HCT116 (cell line): ENCODE results near the gene ADGRL3. TPM values are rescaled to one million over a fixed set of nuclear protein-coding genes. Genes with fewer than 3 reads are reported as not detected.

ENCODE experiments used
- ATAC-seq: fragments of 200-7000 bp; cut with Tn5 transposase; 2 replicates; pipeline ENCODE4 v1.9.1; 2020; ENCODE audit warnings: mild to moderate bottlenecking, moderate library complexity
- BruUV-seq: library from RNA; stranded (reverse); fragments of 400-500 nt; replicated peaks from 2 replicates; lab custom pipeline; 2021; lab: Mats Ljungman, UMichigan
- CTCF ChIA-PET: fragments of 300-600 bp; sonication (Branson Sonifier 250); formaldehyde crosslinking; loops from one replicate; lab custom pipeline; 2021; ENCODE audit warnings: antibody characterized with exemption; lab: Charles Lee
- POLR2A ChIA-PET: fragments of 300-600, 350-600 bp; sonication (Branson Sonifier 250); formaldehyde crosslinking; loops from one replicate; lab custom pipeline; 2021; ENCODE audit warnings: antibody characterized with exemption; lab: Charles Lee
- RAD21 ChIA-PET, 2 experiments: fragments of 300-600 bp; sonication (Branson Sonifier 250); formaldehyde crosslinking; loops; one replicate each; lab custom pipeline; 2023; ENCODE audit warnings: low total read pairs in 2 of 2; ENCODE audit not compliant: uncharacterized antibody in 2 of 2, unreplicated experiment in 2 of 2, low non-redundant PET in 1 of 2; lab: Charles Lee
- DNase-seq: peaks from one replicate; pipeline ENCODE4 v3.0.0-alpha.2; 2010; ENCODE audit warnings: low read depth, low spot score
- H2AFZ ChIP-seq: fragments of 200-600 bp; shearing (Covaris generic), sonication (generic); 2 replicates; pipeline ENCODE4 v1.6.1; 2017; ENCODE audit warnings: low read depth, mixed run types, mixed read lengths, antibody characterized with exemption, low read length; ENCODE audit not compliant: poor library complexity, severe bottlenecking
- H3K27ac ChIP-seq: 2 replicates; pipeline ENCODE4 v1.5.1; 2012; ENCODE audit warnings: low read depth, low read length
- H3K27me3 ChIP-seq: fragments of 200-600 bp; sonication (generic); 2 replicates; pipeline ENCODE4 v1.6.1; 2016; ENCODE audit warnings: mixed run types, low read length, mixed read lengths; ENCODE audit not compliant: insufficient read depth
- H3K36me3 ChIP-seq, 2 experiments: fragments of 200-500 bp in 1 of 2; fragments of 200-600 bp in 1 of 2; sonication (Bioruptor generic) in 1 of 2; sonication (generic) in 1 of 2; 2 replicates each; pipeline versions ENCODE4 v1.5.1 to v1.6.1; 2014 to 2016; ENCODE audit warnings: low read length in 2 of 2, inconsistent platforms in 1 of 2, mixed read lengths in 1 of 2, mixed run types in 1 of 2; ENCODE audit not compliant: insufficient read depth in 2 of 2, control insufficient read depth in 1 of 2
- H3K4me1 ChIP-seq, 2 experiments: fragments of 200-600 bp in 1 of 2; sonication (generic) in 1 of 2; 2 replicates each; pipeline versions ENCODE4 v1.5.1 to v1.6.1; 2012 to 2017; ENCODE audit warnings: low read length in 2 of 2, inconsistent platforms in 1 of 2, mild to moderate bottlenecking in 1 of 2, mixed read lengths in 1 of 2, mixed run types in 1 of 2, moderate library complexity in 1 of 2; ENCODE audit not compliant: insufficient read depth in 2 of 2, control insufficient read depth in 1 of 2
- H3K4me2 ChIP-seq: fragments of 200-600 bp; sonication (generic); 2 replicates; pipeline ENCODE4 v1.6.1; 2017; ENCODE audit warnings: mixed run types, low read length, mixed read lengths
- H3K4me3 ChIP-seq, 2 experiments: fragments of 200-600 bp in 1 of 2; sonication (generic) in 1 of 2; replicated peaks in 1 of 2; 2 replicates each; pipeline ENCODE4 v1.5.1; 2011 to 2016; ENCODE audit warnings: low read length in 2 of 2, control low read depth in 1 of 2, low read depth in 1 of 2, mild to moderate bottlenecking in 1 of 2, mixed read lengths in 1 of 2, mixed run types in 1 of 2
- H3K79me2 ChIP-seq: fragments of 200-600 bp; sonication (generic); 2 replicates; pipeline ENCODE4 v1.6.1; 2017; ENCODE audit warnings: mild to moderate bottlenecking, mixed run types, low read length, moderate library complexity, mixed read lengths; ENCODE audit not compliant: insufficient read depth
- H3K9ac ChIP-seq: fragments of 200-600 bp; sonication (generic); 2 replicates; pipeline ENCODE4 v1.6.1; 2016; ENCODE audit warnings: low read length, mixed read lengths
- H3K9me2 ChIP-seq: fragments of 200-600 bp; sonication (generic), shearing (Covaris generic); 2 replicates; pipeline ENCODE4 v1.6.1; 2017; ENCODE audit warnings: mixed run types, mild to moderate bottlenecking, moderate library complexity; ENCODE audit not compliant: insufficient read depth
- H3K9me3 ChIP-seq, 2 experiments: fragments of 200-500 bp in 1 of 2; fragments of 200-600 bp in 1 of 2; sonication (Bioruptor generic) in 1 of 2; sonication (generic) in 1 of 2; 2 replicates each; pipeline ENCODE4 v1.6.1; 2014 to 2017; ENCODE audit warnings: low read length in 2 of 2, mixed read lengths in 2 of 2, inconsistent platforms in 1 of 2, low read depth in 1 of 2, mild to moderate bottlenecking in 1 of 2, mixed run types in 1 of 2, moderate library complexity in 1 of 2; ENCODE audit not compliant: control insufficient read depth in 1 of 2, insufficient read depth in 1 of 2
- H4K20me1 ChIP-seq: fragments of 200-600 bp; sonication (generic), shearing (Covaris generic); 2 replicates; pipeline ENCODE4 v1.6.1; 2017; ENCODE audit warnings: mixed run types, mild to moderate bottlenecking, moderate library complexity; ENCODE audit not compliant: insufficient read depth
- CBX3 ChIP-seq: IDR thresholded peaks from 2 replicates; pipeline ENCODE4 v1.6.1; 2012; ENCODE audit warnings: low read depth
- EGR1 ChIP-seq: IDR thresholded peaks from 2 replicates; pipeline ENCODE4 v1.6.1; 2012; ENCODE audit warnings: low read depth
- ELF1 ChIP-seq: IDR thresholded peaks from 2 replicates; pipeline ENCODE4 v1.6.1; 2012; ENCODE audit warnings: low read depth, borderline replicate concordance
- EZH2 ChIP-seq: fragments of 200-600 bp; sonication (generic); IDR thresholded peaks from 2 replicates; pipeline ENCODE4 v1.6.1; 2017; ENCODE audit warnings: antibody characterized with exemption, mixed run types
- JUND ChIP-seq: IDR thresholded peaks from 2 replicates; pipeline ENCODE4 v1.6.1; 2012
- POLR2A ChIP-seq: IDR thresholded peaks from 2 replicates; pipeline ENCODE4 v1.7.0; 2011; ENCODE audit warnings: borderline replicate concordance; ENCODE audit not compliant: insufficient read depth, insufficient read length; ENCODE audit errors: extremely low read depth
- SP1 ChIP-seq: IDR thresholded peaks from 2 replicates; pipeline ENCODE4 v1.6.1; 2012; ENCODE audit warnings: low read depth
- ZFX ChIP-seq: fragments of 450-650 bp; IDR thresholded peaks from 2 replicates; pipeline ENCODE4 v1.6.1; 2017
- intact Hi-C: fragments of 100-400 bp; cut with micrococcal nuclease; formaldehyde crosslinking; loops from 2 replicates; pipeline ENCODE4 v1.10.0; 2022
- total RNA-seq: library from RNA; stranded (reverse); gene quantifications from one replicate; pipeline ENCODE4 v1.2.1, GENCODE V29; 2021; ENCODE audit not compliant: unreplicated experiment
- TF ChIP-seq, protein P1 (sequence below): IDR thresholded peaks from 2 replicates; pipeline ENCODE4 v1.6.1; 2012
- TF ChIP-seq, protein P2 (sequence below): IDR thresholded peaks from 2 replicates; pipeline ENCODE4 v1.6.1; 2012
- TF ChIP-seq, protein P3 (sequence below), 3 experiments: fragments of 200-600 bp in 1 of 3; sonication (generic) in 1 of 3; IDR thresholded peaks in 2 of 3; conservative IDR thresholded peaks in 1 of 3; 2 replicates each; pipeline ENCODE4 v1.5.1; 2012 to 2017; ENCODE audit warnings: low read depth in 2 of 3, low read length in 2 of 3, antibody characterized with exemption in 1 of 3, borderline replicate concordance in 1 of 3, control low read depth in 1 of 3, mild to moderate bottlenecking in 1 of 3, mixed read lengths in 1 of 3, mixed run types in 1 of 3, moderate library complexity in 1 of 3; ENCODE audit not compliant: insufficient read depth in 1 of 3

ADGRL3 gene
- total RNA-seq, 1 experiment from 2014 or later: not detected

DNA sequence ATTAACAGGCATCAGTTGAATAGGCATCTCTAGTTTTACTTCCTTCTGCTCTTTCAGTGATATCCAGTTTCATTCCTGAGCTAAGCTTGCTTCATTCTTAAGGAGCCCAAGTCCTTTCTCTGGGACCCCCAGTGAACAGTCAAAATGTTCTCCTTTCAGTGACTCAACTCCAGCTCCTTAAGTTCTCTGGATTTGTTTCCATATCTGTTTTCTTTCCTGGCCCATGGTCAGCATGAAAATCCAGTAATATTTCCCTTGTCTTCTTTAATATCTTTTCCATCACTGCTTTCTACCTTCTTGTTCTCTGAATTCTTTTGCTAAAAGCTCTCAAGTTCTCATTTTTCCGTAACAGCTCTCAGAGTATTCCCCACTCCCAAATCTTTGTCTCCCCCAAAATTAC, 25.5 kb downstream of the ADGRL3 start:
- H3K9me2 ChIP-seq: no peaks in the 10 kb centered on the region
- no peaks in the 10 kb centered on the region for H3K27me3 ChIP-seq
- DNase-seq (no peak), ATAC-seq (no peak)
- H3K27ac ChIP-seq: no peak overlapping the region
- ChIA-PET RAD21 (no interaction called here), POLR2A (no interaction called here), CTCF (no interaction called here)
- no TSS peak for BruUV-seq
- H3K4me1 ChIP-seq: no peaks in the 10 kb centered on the region
- H3K79me2 ChIP-seq: no peaks in the 10 kb centered on the region
- no peak overlapping the region for H3K9ac ChIP-seq
- no peak overlapping the region for H3K4me2 ChIP-seq
- H2AFZ ChIP-seq: no peak overlapping the region
- H4K20me1 ChIP-seq: no peaks in the 10 kb centered on the region
- intact Hi-C loops: no loop called here
- no peak for TF ChIP-seq CBX3
- H3K36me3 ChIP-seq: no peaks in the 10 kb centered on the region
- peaks cover 0 to 28% of the 10 kb centered on the region in 2 experiments; a peak in 2 of 4 replicates for H3K9me3 ChIP-seq
- no peak overlapping the region for H3K4me3 ChIP-seq

DNA sequence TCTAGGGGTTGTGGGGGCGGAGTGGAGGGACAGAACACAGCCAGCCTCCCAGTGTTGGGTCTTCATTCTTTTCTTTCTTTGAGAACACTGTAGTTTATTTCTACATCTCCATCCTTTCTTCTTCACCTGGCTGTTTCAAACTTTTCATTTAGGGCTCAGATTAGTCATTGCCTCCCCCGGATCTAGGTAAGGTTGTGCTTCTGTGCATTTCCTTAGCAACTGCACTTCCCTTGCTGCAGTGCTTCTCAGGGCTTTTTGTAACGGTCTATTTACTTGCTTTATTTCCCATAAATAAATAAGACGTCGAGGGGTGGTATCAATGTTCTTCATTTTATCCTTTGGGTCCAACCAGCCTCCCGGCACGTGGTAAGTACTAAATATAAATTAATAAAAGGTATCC, 31.3 kb downstream of the ADGRL3 start:
- Histone ChIP-seq H3K79me2 (no peaks in the 10 kb centered on the region), H2AFZ (no peak overlapping the region), H3K4me3 (no peak overlapping the region), H3K9me3 (peaks cover 3 to 17% of the 10 kb centered on the region in 2 experiments; a peak in 2 of 4 replicates), H3K9me2 (no peaks in the 10 kb centered on the region), H3K4me1 (no peaks in the 10 kb centered on the region), H3K36me3 (no peaks in the 10 kb centered on the region), H3K4me2 (no peak overlapping the region), H3K27me3 (no peaks in the 10 kb centered on the region), H3K9ac (no peak overlapping the region), H3K27ac (no peak overlapping the region), H4K20me1 (no peaks in the 10 kb centered on the region)
- RAD21 ChIA-PET: no interaction called here
- intact Hi-C loops: no loop called here
- DNase-seq: no peak
- no TSS peak for BruUV-seq
- CTCF ChIA-PET: no interaction called here
- ATAC-seq: no peak
- no peak for TF ChIP-seq ELF1
- no peak for TF ChIP-seq SP1
- TF ChIP-seq EGR1: no peak
- TF ChIP-seq, protein P1, sequence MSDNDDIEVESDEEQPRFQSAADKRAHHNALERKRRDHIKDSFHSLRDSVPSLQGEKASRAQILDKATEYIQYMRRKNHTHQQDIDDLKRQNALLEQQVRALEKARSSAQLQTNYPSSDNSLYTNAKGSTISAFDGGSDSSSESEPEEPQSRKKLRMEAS: no peak
- no peak for TF ChIP-seq EZH2
- TF ChIP-seq, protein P2, sequence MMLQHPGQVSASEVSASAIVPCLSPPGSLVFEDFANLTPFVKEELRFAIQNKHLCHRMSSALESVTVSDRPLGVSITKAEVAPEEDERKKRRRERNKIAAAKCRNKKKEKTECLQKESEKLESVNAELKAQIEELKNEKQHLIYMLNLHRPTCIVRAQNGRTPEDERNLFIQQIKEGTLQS: no peak
- no peak for TF ChIP-seq JUND
- TF ChIP-seq ZFX: no peak
- TF ChIP-seq, protein P3, sequence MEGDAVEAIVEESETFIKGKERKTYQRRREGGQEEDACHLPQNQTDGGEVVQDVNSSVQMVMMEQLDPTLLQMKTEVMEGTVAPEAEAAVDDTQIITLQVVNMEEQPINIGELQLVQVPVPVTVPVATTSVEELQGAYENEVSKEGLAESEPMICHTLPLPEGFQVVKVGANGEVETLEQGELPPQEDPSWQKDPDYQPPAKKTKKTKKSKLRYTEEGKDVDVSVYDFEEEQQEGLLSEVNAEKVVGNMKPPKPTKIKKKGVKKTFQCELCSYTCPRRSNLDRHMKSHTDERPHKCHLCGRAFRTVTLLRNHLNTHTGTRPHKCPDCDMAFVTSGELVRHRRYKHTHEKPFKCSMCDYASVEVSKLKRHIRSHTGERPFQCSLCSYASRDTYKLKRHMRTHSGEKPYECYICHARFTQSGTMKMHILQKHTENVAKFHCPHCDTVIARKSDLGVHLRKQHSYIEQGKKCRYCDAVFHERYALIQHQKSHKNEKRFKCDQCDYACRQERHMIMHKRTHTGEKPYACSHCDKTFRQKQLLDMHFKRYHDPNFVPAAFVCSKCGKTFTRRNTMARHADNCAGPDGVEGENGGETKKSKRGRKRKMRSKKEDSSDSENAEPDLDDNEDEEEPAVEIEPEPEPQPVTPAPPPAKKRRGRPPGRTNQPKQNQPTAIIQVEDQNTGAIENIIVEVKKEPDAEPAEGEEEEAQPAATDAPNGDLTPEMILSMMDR (IDR thresholded peaks at IDR 0.05 in 2 of 3, conservative IDR thresholded peaks at IDR 0.05 in 1 of 3; ENCODE audit: borderline replicate concordance in 1 of 3, insufficient read depth in 1 of 3, low read depth in 2 of 3, low read length in 2 of 3): no peak
- no peak for TF ChIP-seq POLR2A
- POLR2A ChIA-PET: no interaction called here
